NCI-H345 treated with DMSO at 0.1 percent for 48 hours (cell line): ENCODE measurements around the gene MITF.

Source experiments
- DNase-seq: peaks from one replicate; lab custom pipeline; 2025; ENCODE audit not compliant: unreplicated experiment; lab: John Stamatoyannopoulos, UW

The MITF gene

GRCh38 chr3:69753179-69753775 is 14.0 kb downstream of the MITF start:
- no peak for DNase-seq

GRCh38 chr3:69755795-69756194 is 16.5 kb downstream of the MITF start:
- no peak for DNase-seq

- DNase-seq = no peak
These were observed 22.9 kb downstream of the MITF start for GRCh38 chr3:69761896-69762767.

- no peak for DNase-seq
These were observed 23.5 kb downstream of the MITF start for GRCh38 chr3:69762768-69763229.

GRCh38 chr3:69763458-69763857 is 24.2 kb downstream of the MITF start:
- DNase-seq = no peak

- DNase-seq = no peak
These were observed 25.0 kb downstream of the MITF start for GRCh38 chr3:69764121-69764741.

- no peak for DNase-seq
These were observed 25.6 kb downstream of the MITF start for GRCh38 chr3:69764861-69765260.

- no peak for DNase-seq
These were observed 27.4 kb downstream of the MITF start for GRCh38 chr3:69766638-69767037.

GRCh38 chr3:69767571-69767970 is 28.3 kb downstream of the MITF start:
- no peak for DNase-seq

- DNase-seq = no peak
These were observed 29.2 kb downstream of the MITF start for GRCh38 chr3:69768438-69768837.

- no peak for DNase-seq
These were observed 31.0 kb downstream of the MITF start for GRCh38 chr3:69770219-69770618.

- no peak for DNase-seq
These were observed 31.8 kb downstream of the MITF start for GRCh38 chr3:69770976-69771634.

GRCh38 chr3:69772152-69772867 is 33.0 kb downstream of the MITF start:
- DNase-seq = no peak

- no peak for DNase-seq
These were observed 34.8 kb downstream of the MITF start for GRCh38 chr3:69774029-69774428.

GRCh38 chr3:69775751-69776150 is 36.5 kb downstream of the MITF start:
- DNase-seq = no peak

- no peak for DNase-seq
These were observed 37.0 kb downstream of the MITF start for GRCh38 chr3:69776289-69776688.

GRCh38 chr3:69776920-69777581 is 37.8 kb downstream of the MITF start:
- no peak for DNase-seq

GRCh38 chr3:69777582-69777967 is 38.3 kb downstream of the MITF start:
- no peak for DNase-seq

- no peak for DNase-seq
These were observed 42.3 kb downstream of the MITF start for GRCh38 chr3:69781593-69781992.

- no peak for DNase-seq
These were observed 45.8 kb downstream of the MITF start for GRCh38 chr3:69784954-69785514.
